MM.1S (cell line): ENCODE data around the gene NTN4.

Experiments
- EZH2 ChIP-seq: fragments of 300-600 bp; sonication (generic); optimal IDR thresholded peaks from 2 replicates; pipeline ENCODE3; 2017; ENCODE audit warnings: low read depth, mild to moderate bottlenecking, antibody characterized with exemption, low read length, mixed read lengths
- EZH2phosphoT487 ChIP-seq: fragments of 300-600 bp; sonication (generic); IDR thresholded peaks from 2 replicates; pipeline ENCODE4 v1.6.1; 2018; ENCODE audit warnings: antibody characterized with exemption, low read length
- TF ChIP-seq, protein P1 (sequence below): fragments of 300-600 bp; sonication (generic); IDR thresholded peaks from 2 replicates; pipeline ENCODE4 v1.5.1; 2016; ENCODE audit warnings: antibody characterized with exemption, low read length, mixed read lengths

DNA sequence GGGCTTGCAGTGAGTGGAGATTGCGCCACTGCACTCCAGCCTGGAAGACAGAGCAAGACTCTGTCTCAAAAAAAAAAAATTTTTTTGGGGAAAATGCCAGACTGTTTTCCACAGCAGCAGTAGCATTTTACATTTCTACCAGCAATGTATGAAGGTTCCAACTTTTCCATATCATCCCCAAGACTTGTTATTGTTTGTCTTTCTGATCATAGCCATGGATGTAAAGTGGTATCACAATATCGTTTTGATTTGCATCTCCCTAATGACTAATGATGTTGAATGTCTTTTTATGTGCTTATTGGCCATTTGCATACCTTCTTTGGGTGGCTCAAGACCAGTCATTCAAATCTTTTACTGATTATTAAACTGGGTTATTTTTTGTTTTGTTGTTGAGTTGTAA, 63.7 kb downstream of the NTN4 start:
- TF ChIP-seq, protein P1, sequence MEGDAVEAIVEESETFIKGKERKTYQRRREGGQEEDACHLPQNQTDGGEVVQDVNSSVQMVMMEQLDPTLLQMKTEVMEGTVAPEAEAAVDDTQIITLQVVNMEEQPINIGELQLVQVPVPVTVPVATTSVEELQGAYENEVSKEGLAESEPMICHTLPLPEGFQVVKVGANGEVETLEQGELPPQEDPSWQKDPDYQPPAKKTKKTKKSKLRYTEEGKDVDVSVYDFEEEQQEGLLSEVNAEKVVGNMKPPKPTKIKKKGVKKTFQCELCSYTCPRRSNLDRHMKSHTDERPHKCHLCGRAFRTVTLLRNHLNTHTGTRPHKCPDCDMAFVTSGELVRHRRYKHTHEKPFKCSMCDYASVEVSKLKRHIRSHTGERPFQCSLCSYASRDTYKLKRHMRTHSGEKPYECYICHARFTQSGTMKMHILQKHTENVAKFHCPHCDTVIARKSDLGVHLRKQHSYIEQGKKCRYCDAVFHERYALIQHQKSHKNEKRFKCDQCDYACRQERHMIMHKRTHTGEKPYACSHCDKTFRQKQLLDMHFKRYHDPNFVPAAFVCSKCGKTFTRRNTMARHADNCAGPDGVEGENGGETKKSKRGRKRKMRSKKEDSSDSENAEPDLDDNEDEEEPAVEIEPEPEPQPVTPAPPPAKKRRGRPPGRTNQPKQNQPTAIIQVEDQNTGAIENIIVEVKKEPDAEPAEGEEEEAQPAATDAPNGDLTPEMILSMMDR = no peak
- no peak for TF ChIP-seq EZH2
- TF ChIP-seq EZH2phosphoT487 = no peak
